H1 (cell line): ENCODE data around the gene CLMP. TPM values are rescaled to one million over a fixed set of nuclear protein-coding genes. Genes with fewer than 3 reads are reported as not detected.

Experiments used
- CTCF ChIA-PET: fragments of 300-600 bp; sonication (Branson Sonifier 250); formaldehyde crosslinking; loops from one replicate; lab custom pipeline; 2021; ENCODE audit not compliant: partially characterized antibody; lab: Charles Lee
- POLR2A ChIA-PET: fragments of 300-600 bp; sonication (Branson Sonifier 250); formaldehyde crosslinking; loops from one replicate; lab custom pipeline; 2021; ENCODE audit warnings: inconsistent platforms; ENCODE audit not compliant: partially characterized antibody; lab: Charles Lee
- DNase-seq, 2 experiments: peaks; one replicate each; pipeline versions ENCODE4 v3.0.0 to v3.0.0-alpha.2; 2010 to 2022; ENCODE audit warnings: low spot score in 2 of 2, low read depth in 1 of 2, mixed read lengths in 1 of 2
- FAIRE-seq: peaks from 2 replicates; lab custom pipeline; 2011; peaks lifted over from hg19 to GRCh38; lab: Jason Lieb, UNC
- H2AFZ ChIP-seq: 2 replicates; pipeline ENCODE4 v1.8.1; 2012; ENCODE audit warnings: low read length, inconsistent platforms
- H2AK5ac ChIP-seq: 2 replicates; pipeline ENCODE4 v1.6.1; 2013; ENCODE audit warnings: low read depth, low read length
- H2BK120ac ChIP-seq: replicated peaks from 2 replicates; pipeline ENCODE3; 2013; ENCODE audit warnings: low read depth, low read length, inconsistent platforms
- H2BK12ac ChIP-seq: 2 replicates; pipeline ENCODE4 v1.6.1; 2013; ENCODE audit warnings: low read depth, low read length
- H2BK15ac ChIP-seq: 2 replicates; pipeline ENCODE4 v1.6.1; 2013; ENCODE audit warnings: low read length
- H2BK20ac ChIP-seq: 2 replicates; pipeline ENCODE4 v1.6.1; 2013; ENCODE audit warnings: low read length
- H2BK5ac ChIP-seq: 2 replicates; pipeline ENCODE4 v1.6.1; 2013; ENCODE audit warnings: low read depth, low read length
- H3K14ac ChIP-seq: 2 replicates; pipeline ENCODE4 v1.6.1; 2013; ENCODE audit warnings: inconsistent platforms; ENCODE audit not compliant: insufficient read length
- H3K18ac ChIP-seq: 2 replicates; pipeline ENCODE4 v1.6.1; 2013; ENCODE audit warnings: low read length; ENCODE audit errors: extremely low read depth
- H3K23ac ChIP-seq: 2 replicates; pipeline ENCODE4 v1.6.1; 2013; ENCODE audit warnings: inconsistent platforms; ENCODE audit not compliant: insufficient read length
- H3K23me2 ChIP-seq: 2 replicates; pipeline ENCODE4 v1.6.1; 2013; ENCODE audit warnings: low read depth, low read length
- H3K27ac ChIP-seq: 2 replicates; pipeline ENCODE4 v1.6.1; 2011; ENCODE audit warnings: low read depth, low read length, inconsistent platforms
- H3K27me3 ChIP-seq, 4 experiments: replicated peaks in 1 of 4; 1 replicate in 1 of 4; 2 replicates in 3 of 4; pipeline versions ENCODE4 v1.6.1 to v1.8.1; 2011 to 2013; ENCODE audit warnings: low read length in 3 of 4, mild to moderate bottlenecking in 3 of 4, inconsistent platforms in 2 of 4, mixed read lengths in 2 of 4, moderate library complexity in 1 of 4; ENCODE audit not compliant: control insufficient read depth in 3 of 4, insufficient read depth in 3 of 4; ENCODE audit errors: extremely low read depth in 1 of 4
- H3K36me3 ChIP-seq, 4 experiments: 2 replicates each; pipeline versions ENCODE4 v1.6.1 to v1.8.1; 2011 to 2013; ENCODE audit warnings: mild to moderate bottlenecking in 4 of 4, low read length in 3 of 4, moderate library complexity in 2 of 4, control low read depth in 1 of 4, inconsistent platforms in 1 of 4; ENCODE audit not compliant: insufficient read depth in 4 of 4, control insufficient read depth in 2 of 4
- H3K4ac ChIP-seq: replicated peaks from 2 replicates; pipeline ENCODE3; 2013; ENCODE audit warnings: low read length, low read depth, mixed read lengths, inconsistent platforms; ENCODE audit not compliant: insufficient read length
- H3K4me1 ChIP-seq, 4 experiments: replicated peaks in 1 of 4; 1 replicate in 1 of 4; 2 replicates in 3 of 4; pipeline versions ENCODE4 v1.6.1 to v1.8.1; 2011 to 2013; ENCODE audit warnings: low read length in 3 of 4, inconsistent platforms in 2 of 4, mixed read lengths in 1 of 4; ENCODE audit not compliant: insufficient read depth in 4 of 4, control insufficient read depth in 3 of 4
- H3K4me2 ChIP-seq, 2 experiments: 2 replicates each; pipeline versions ENCODE4 v1.6.1 to v1.8.1; 2011 to 2013; ENCODE audit warnings: low read depth in 2 of 2, low read length in 2 of 2, control low read depth in 1 of 2, inconsistent platforms in 1 of 2, mild to moderate bottlenecking in 1 of 2; ENCODE audit not compliant: insufficient read depth in 1 of 2
- H3K4me3 ChIP-seq, 4 experiments: fragments of 200-600, 300-600 bp in 1 of 4; sonication (generic), shearing (Covaris generic), sonication (Bioruptor Twin) in 1 of 4; 2 replicates each; pipeline versions ENCODE4 v1.5.1 to v1.8.1; 2011 to 2016; ENCODE audit warnings: low read length in 4 of 4, low read depth in 3 of 4, control low read depth in 2 of 4, inconsistent platforms in 2 of 4, mild to moderate bottlenecking in 2 of 4, mixed read lengths in 1 of 4, moderate library complexity in 1 of 4; ENCODE audit not compliant: insufficient read depth in 2 of 4; ENCODE audit errors: extremely low read depth in 1 of 4
- H3K56ac ChIP-seq: replicated peaks from 2 replicates; pipeline ENCODE3; 2013; ENCODE audit warnings: low read depth, mild to moderate bottlenecking, mixed read lengths, low read length, inconsistent platforms; ENCODE audit not compliant: insufficient read length
- H3K79me1 ChIP-seq: 2 replicates; pipeline ENCODE4 v1.6.1; 2013; ENCODE audit warnings: low read depth, low read length, control low read depth
- H3K79me2 ChIP-seq, 2 experiments: 2 replicates each; pipeline versions ENCODE4 v1.6.1 to v1.8.1; 2012 to 2013; ENCODE audit warnings: low read length in 2 of 2, mild to moderate bottlenecking in 2 of 2, inconsistent platforms in 1 of 2; ENCODE audit not compliant: insufficient read depth in 2 of 2, control insufficient read depth in 1 of 2
- H3K9ac ChIP-seq, 4 experiments: replicated peaks in 1 of 4; 1 replicate in 1 of 4; 2 replicates in 3 of 4; pipeline versions ENCODE4 v1.6.1 to v1.8.1; 2011 to 2013; ENCODE audit warnings: low read depth in 3 of 4, low read length in 3 of 4, control low read depth in 2 of 4, mild to moderate bottlenecking in 2 of 4, moderate library complexity in 2 of 4, inconsistent platforms in 1 of 4; ENCODE audit errors: extremely low read depth in 1 of 4
- H3K9me3 ChIP-seq, 2 experiments: 2 replicates each; pipeline versions ENCODE4 v1.6.1 to v1.8.1; 2012 to 2013; ENCODE audit warnings: mild to moderate bottlenecking in 2 of 2, moderate library complexity in 2 of 2, control low read depth in 1 of 2, inconsistent platforms in 1 of 2, low read depth in 1 of 2, low read length in 1 of 2, mixed read lengths in 1 of 2; ENCODE audit not compliant: insufficient read depth in 2 of 2
- H4K20me1 ChIP-seq, 2 experiments: replicated peaks in 1 of 2; 2 replicates each; pipeline versions ENCODE3 to v1.8.1; 2011 to 2013; ENCODE audit warnings: inconsistent platforms in 2 of 2, low read length in 2 of 2, mild to moderate bottlenecking in 1 of 2; ENCODE audit not compliant: insufficient read depth in 2 of 2, control insufficient read depth in 1 of 2
- H4K5ac ChIP-seq: 2 replicates; pipeline ENCODE4 v1.6.1; 2013; ENCODE audit warnings: low read length, low read depth, mixed read lengths, inconsistent platforms; ENCODE audit not compliant: insufficient read length
- H4K8ac ChIP-seq: 2 replicates; pipeline ENCODE4 v1.8.0; 2013; ENCODE audit warnings: mild to moderate bottlenecking, moderate library complexity, low read length, inconsistent platforms; ENCODE audit not compliant: insufficient read depth; ENCODE audit errors: extremely low read depth
- H4K91ac ChIP-seq: replicated peaks from 2 replicates; pipeline ENCODE3; 2013; ENCODE audit warnings: low read length, mixed read lengths, inconsistent platforms; ENCODE audit not compliant: insufficient read length
- ASH2L ChIP-seq: fragments of 200-600, 300-600 bp; sonication (generic); IDR thresholded peaks from one replicate; pipeline ENCODE4 v1.7.1; 2017; ENCODE audit warnings: low read length
- ATF2 ChIP-seq: IDR thresholded peaks from 2 replicates; pipeline ENCODE4 v1.6.1; 2012; ENCODE audit warnings: low read length, inconsistent platforms
- BACH1 ChIP-seq: IDR thresholded peaks from 2 replicates; pipeline ENCODE4 v1.6.1; 2012; ENCODE audit warnings: low read length, improper control_type of control experiment
- CREB1 ChIP-seq: IDR thresholded peaks from 2 replicates; pipeline ENCODE4 v1.6.1; 2012; ENCODE audit warnings: inconsistent platforms
- GTF2F1 ChIP-seq: IDR thresholded peaks from 2 replicates; pipeline ENCODE4 v1.6.1; 2012; ENCODE audit warnings: low read depth, low read length, improper control_type of control experiment, borderline replicate concordance
- KDM1A ChIP-seq: fragments of 200-600, 300-600 bp; sonication (generic); IDR thresholded peaks from 2 replicates; pipeline ENCODE4 v1.7.1; 2016; ENCODE audit warnings: mild to moderate bottlenecking, low read length, borderline replicate concordance
- POLR2AphosphoS5 ChIP-seq: IDR thresholded peaks from 2 replicates; pipeline ENCODE4 v1.6.1; 2011; ENCODE audit warnings: low read depth, low read length
- SIRT6 ChIP-seq: IDR thresholded peaks from one replicate; pipeline ENCODE4 v1.7.1; 2012; ENCODE audit warnings: low read length, inconsistent platforms
- WGBS, 2 experiments: shearing (Covaris generic) in 1 of 2; methylation state at CpG; one replicate each; pipeline versions ENCODE4 v1.1.6 to v1.1.7; 2013 to 2015; ENCODE audit warnings: low lambda C conversion rate in 2 of 2, mixed read lengths in 2 of 2, inconsistent platforms in 1 of 2, low coverage in 1 of 2, missing lambda C conversion rate in 1 of 2; ENCODE audit not compliant: insufficient replicate concordance in 2 of 2, insufficient coverage in 1 of 2, insufficient read length in 1 of 2; ENCODE audit errors: extremely low coverage in 1 of 2, missing lambda C conversion rate in 1 of 2; 5-methylcytosine and 5-hydroxymethylcytosine counted together
- polyA plus RNA-seq, 7 experiments: library from polyadenylated mRNA; depleted of rRNA in 3 of 7; stranded (reverse) in 5 of 7; unstranded in 2 of 7; fragments of >200 nt in 5 of 7; fragments of 200-250 nt in 2 of 7; gene quantifications; 1 replicate in 5 of 7; 2 replicates in 1 of 7; 4 replicates in 1 of 7; pipeline versions ENCODE4 v1.2.1 to v1.2.3, GENCODE V29; 2011 to 2013; ENCODE audit warnings: missing spikeins in 2 of 7, mixed read lengths in 2 of 7
- total RNA-seq: library from RNA; stranded (reverse); fragmentation: NEBNext Ultra II Directional; extraction: Animal tissue kit (Norgen Biotek cat#: 25700); gene quantifications from 2 replicates; pipeline ENCODE4 v1.2.1, GENCODE V29; 2021
- TF ChIP-seq, protein P1 (sequence below): IDR thresholded peaks from 2 replicates; pipeline ENCODE4 v1.6.1; 2012; ENCODE audit warnings: inconsistent platforms

CLMP gene
- total and polyA plus RNA-seq, 2 of the 8 experiments (the other 6 are each of a cell fraction or from before 2014, with no cell fraction given) = 9.9 to 24.1 TPM

- no peaks in the 10 kb centered on the region for H3K9me3 ChIP-seq
- no peak overlapping the region for H3K14ac ChIP-seq
- H3K9ac ChIP-seq = peak overlapping the region; percentile 46 to 57 (median 53); a peak in 6 of 7 replicates
- H2AK5ac ChIP-seq = no peak overlapping the region
- H2AFZ ChIP-seq = peak overlapping the region; percentile 51; the same call in 1 of the 2 replicates
- H3K79me2 ChIP-seq = peaks cover 0 to 29% of the 10 kb centered on the region in 2 experiments; a peak in 2 of 4 replicates
- H3K79me1 ChIP-seq = peaks cover 2% of the 10 kb centered on the region; the same call in 1 of the 2 replicates
- H2BK12ac ChIP-seq = peak overlapping the region; percentile 99
- H4K5ac ChIP-seq = peak overlapping the region; percentile 51
- no peak overlapping the region for H3K23ac ChIP-seq
- H4K91ac ChIP-seq = peak overlapping the region; percentile 92
- WGBS, 2 experiments = 2% methylated on average over 23 of the region's 34 CpGs; no CpG with 5 or more reads in 1 of the 2 experiments
- no peak overlapping the region for H3K4ac ChIP-seq
- peak overlapping the region; percentile 92; the same call in 1 of the 2 replicates for H4K8ac ChIP-seq
- H3K27me3 ChIP-seq = peaks cover 0 to 6% (median 3%) of the 10 kb centered on the region in 4 experiments; a peak in 4 of 7 replicates
- H3K4me2 ChIP-seq = peak overlapping the region; percentile 93 to 97
- peak overlapping the region; percentile 93 for H3K18ac ChIP-seq
- ChIA-PET POLR2A (interaction anchor here (0.5 to 6.4 kb wide), 15 partner anchors 8 to 302 kb away, joined by 3 to 67 read pairs (median 5); partner anchors contain the start of gene HSPA8), CTCF (interaction anchor here (0.5 to 2.2 kb wide), 5 partner anchors 23 to 297 kb away, joined by 3 to 5 read pairs (median 3); no protein-coding TSS in a partner anchor)
- H3K4me1 ChIP-seq = peaks cover 4 to 29% (median 19%) of the 10 kb centered on the region in 4 experiments
- no peak overlapping the region for H2BK120ac ChIP-seq
- peak overlapping the region; percentile 66; the same call in 1 of the 2 replicates for H2BK20ac ChIP-seq
- DNase-seq (peak in 1 of 2 experiments; percentile 80), FAIRE-seq (no peak)
- H3K4me3 ChIP-seq = peak overlapping the region; percentile 53 to 76 (median 69)
- H4K20me1 ChIP-seq = no peaks in the 10 kb centered on the region
- peak overlapping the region; percentile 48 for H3K56ac ChIP-seq
- peak overlapping the region; percentile 93 for H2BK5ac ChIP-seq
- peaks cover 21% of the 10 kb centered on the region; the same call in 1 of the 2 replicates for H3K23me2 ChIP-seq
- H3K36me3 ChIP-seq = no peaks in the 10 kb centered on the region; a peak in 1 of 8 replicates
- no peak overlapping the region for H3K27ac ChIP-seq
- peak overlapping the region; percentile 47; the same call in 1 of the 2 replicates for H2BK15ac ChIP-seq
- TF ChIP-seq ATF2 (0 out of 2 replicates have a peak, but pooled peaks have one; percentile 45), CREB1 (peak; percentile 53; the same call in 1 of the 2 replicates), KDM1A (peak; percentile 97), POLR2AphosphoS5 (0 out of 2 replicates have a peak, but pooled peaks have one; percentile 43), GTF2F1 (no peak; the same call in 1 of the 2 replicates), ASH2L (peak; percentile 47), BACH1 (no peak), SIRT6 (no peak)
- TF ChIP-seq, protein P1, sequence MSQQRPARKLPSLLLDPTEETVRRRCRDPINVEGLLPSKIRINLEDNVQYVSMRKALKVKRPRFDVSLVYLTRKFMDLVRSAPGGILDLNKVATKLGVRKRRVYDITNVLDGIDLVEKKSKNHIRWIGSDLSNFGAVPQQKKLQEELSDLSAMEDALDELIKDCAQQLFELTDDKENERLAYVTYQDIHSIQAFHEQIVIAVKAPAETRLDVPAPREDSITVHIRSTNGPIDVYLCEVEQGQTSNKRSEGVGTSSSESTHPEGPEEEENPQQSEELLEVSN = peak; percentile 54; the same call in 1 of the 2 replicates
Observed at GRCh38 chr11:123196060-123196714, 1.1 kb upstream of the CLMP start.
